ENCODE measurements around the gene PARD3B. TPM values are rescaled to one million over a fixed set of nuclear protein-coding genes. Genes with fewer than 3 reads are reported as not detected.

PARD3B gene
- total and polyA plus RNA-seq, 2 donors (not counting 1 experiment from before 2014, with no cell fraction given), result 7.4 to 20.6 TPM

- Histone ChIP-seq H2AFZ (ENCODE audit: low read length) (no peak overlapping the region), H3K4me3 (replicated peaks in 1 of 4; ENCODE audit: control extremely low read depth in 1 of 4, insufficient read depth in 1 of 4, low read depth in 3 of 4, low read length in 4 of 4) (no peak overlapping the region), H3K27ac (ENCODE audit: insufficient read depth, low read length) (no peak overlapping the region), H3K4me1 (ENCODE audit: control insufficient read depth, extremely low read depth, insufficient read depth, low read length) (no peaks in the 10 kb centered on the region), H3K4me2 (ENCODE audit: extremely low read depth, insufficient read depth, low read length) (no peak overlapping the region), H4K20me1 (ENCODE audit: control insufficient read depth, extremely low read depth, insufficient read depth, low read length) (no peaks in the 10 kb centered on the region), H3K9ac (ENCODE audit: insufficient read depth, low read length) (no peak overlapping the region), H3K27me3 (ENCODE audit: control insufficient read depth, insufficient read depth, low read length) (no peaks in the 10 kb centered on the region), H3K9me3 (ENCODE audit: control insufficient read depth, insufficient read depth, low read depth, low read length) (no peaks in the 10 kb centered on the region), H3K36me3 (ENCODE audit: control insufficient read depth, insufficient read depth, low read length) (no peaks in the 10 kb centered on the region), H3K79me2 (ENCODE audit: control insufficient read depth, insufficient read depth, low read length) (no peaks in the 10 kb centered on the region)
- TF ChIP-seq CTCF (conservative IDR thresholded peaks at IDR 0.05 in 1 of 2, IDR thresholded peaks at IDR 0.05 in 1 of 2; ENCODE audit: low read depth in 1 of 2, low read length in 2 of 2), result no peak
- no peak for TF ChIP-seq EZH2 (IDR thresholded peaks at IDR 0.05; ENCODE audit: low read length, missing control alignments)
- no peak for DNase-seq (ENCODE audit: low read depth in 2 of 2)
Observed at GRCh38 chr2:204570421-204570820, 25.1 kb downstream of the PARD3B start.

- Histone ChIP-seq H2AFZ (ENCODE audit: low read length) (no peak overlapping the region), H4K20me1 (ENCODE audit: control insufficient read depth, extremely low read depth, insufficient read depth, low read length) (no peaks in the 10 kb centered on the region), H3K27me3 (ENCODE audit: control insufficient read depth, insufficient read depth, low read length) (no peaks in the 10 kb centered on the region), H3K79me2 (ENCODE audit: control insufficient read depth, insufficient read depth, low read length) (no peaks in the 10 kb centered on the region), H3K9ac (ENCODE audit: insufficient read depth, low read length) (no peak overlapping the region), H3K4me1 (ENCODE audit: control insufficient read depth, extremely low read depth, insufficient read depth, low read length) (no peaks in the 10 kb centered on the region), H3K9me3 (ENCODE audit: control insufficient read depth, insufficient read depth, low read depth, low read length) (no peaks in the 10 kb centered on the region), H3K36me3 (ENCODE audit: control insufficient read depth, insufficient read depth, low read length) (no peaks in the 10 kb centered on the region), H3K27ac (ENCODE audit: insufficient read depth, low read length) (no peak overlapping the region), H3K4me2 (ENCODE audit: extremely low read depth, insufficient read depth, low read length) (no peak overlapping the region), H3K4me3 (replicated peaks in 1 of 4; ENCODE audit: control extremely low read depth in 1 of 4, insufficient read depth in 1 of 4, low read depth in 3 of 4, low read length in 4 of 4) (no peak overlapping the region)
- no peak for DNase-seq (ENCODE audit: low read depth in 2 of 2)
- TF ChIP-seq CTCF (conservative IDR thresholded peaks at IDR 0.05 in 1 of 2, IDR thresholded peaks at IDR 0.05 in 1 of 2; ENCODE audit: low read depth in 1 of 2, low read length in 2 of 2) (no peak), EZH2 (IDR thresholded peaks at IDR 0.05; ENCODE audit: low read length, missing control alignments) (no peak)
Observed at GRCh38 chr2:204571041-204571440, 25.8 kb downstream of the PARD3B start.

GRCh38 chr2:204571911-204572310, 26.6 kb downstream of the PARD3B start:
- no peak overlapping the region for H3K4me2 ChIP-seq (ENCODE audit: extremely low read depth, insufficient read depth, low read length)

More at GRCh38 chr2:204571911-204572310, 26.6 kb downstream of the PARD3B start:
- DNase-seq (ENCODE audit: low read depth in 2 of 2), result no peak
- no peaks in the 10 kb centered on the region for H3K79me2 ChIP-seq (ENCODE audit: control insufficient read depth, insufficient read depth, low read length)
- H3K9me3 ChIP-seq (ENCODE audit: control insufficient read depth, insufficient read depth, low read depth, low read length), result no peaks in the 10 kb centered on the region
- no peaks in the 10 kb centered on the region for H4K20me1 ChIP-seq (ENCODE audit: control insufficient read depth, extremely low read depth, insufficient read depth, low read length)
- no peaks in the 10 kb centered on the region for H3K4me1 ChIP-seq (ENCODE audit: control insufficient read depth, extremely low read depth, insufficient read depth, low read length)
- no peak overlapping the region for H3K4me3 ChIP-seq (replicated peaks in 1 of 4; ENCODE audit: control extremely low read depth in 1 of 4, insufficient read depth in 1 of 4, low read depth in 3 of 4, low read length in 4 of 4)
- TF ChIP-seq CTCF (conservative IDR thresholded peaks at IDR 0.05 in 1 of 2, IDR thresholded peaks at IDR 0.05 in 1 of 2; ENCODE audit: low read depth in 1 of 2, low read length in 2 of 2) (no peak), EZH2 (IDR thresholded peaks at IDR 0.05; ENCODE audit: low read length, missing control alignments) (no peak)
- no peak overlapping the region for H3K27ac ChIP-seq (ENCODE audit: insufficient read depth, low read length)
- no peak overlapping the region for H3K9ac ChIP-seq (ENCODE audit: insufficient read depth, low read length)
- H3K27me3 ChIP-seq (ENCODE audit: control insufficient read depth, insufficient read depth, low read length), result no peaks in the 10 kb centered on the region
- H3K36me3 ChIP-seq (ENCODE audit: control insufficient read depth, insufficient read depth, low read length), result no peaks in the 10 kb centered on the region
- H2AFZ ChIP-seq (ENCODE audit: low read length), result no peak overlapping the region

All from fibroblast of lung (primary cell).